HCT116 (cell line): ENCODE results near the gene SPRED3. TPM values are rescaled to one million over a fixed set of nuclear protein-coding genes. Genes with fewer than 3 reads are reported as not detected.

Source experiments
- ATAC-seq: fragments of 200-7000 bp; cut with Tn5 transposase; 2 replicates; pipeline ENCODE4 v1.9.1; 2020; ENCODE audit warnings: mild to moderate bottlenecking, moderate library complexity
- BruUV-seq: library from RNA; stranded (reverse); fragments of 400-500 nt; replicated peaks from 2 replicates; lab custom pipeline; 2021; lab: Mats Ljungman, UMichigan
- CTCF ChIA-PET: fragments of 300-600 bp; sonication (Branson Sonifier 250); formaldehyde crosslinking; loops from one replicate; lab custom pipeline; 2021; ENCODE audit warnings: antibody characterized with exemption; lab: Charles Lee
- POLR2A ChIA-PET: fragments of 300-600, 350-600 bp; sonication (Branson Sonifier 250); formaldehyde crosslinking; loops from one replicate; lab custom pipeline; 2021; ENCODE audit warnings: antibody characterized with exemption; lab: Charles Lee
- RAD21 ChIA-PET, 2 experiments: fragments of 300-600 bp; sonication (Branson Sonifier 250); formaldehyde crosslinking; loops; one replicate each; lab custom pipeline; 2023; ENCODE audit warnings: low total read pairs in 2 of 2; ENCODE audit not compliant: uncharacterized antibody in 2 of 2, unreplicated experiment in 2 of 2, low non-redundant PET in 1 of 2; lab: Charles Lee
- DNase-seq: peaks from one replicate; pipeline ENCODE4 v3.0.0-alpha.2; 2010; ENCODE audit warnings: low read depth, low spot score
- H2AFZ ChIP-seq: fragments of 200-600 bp; shearing (Covaris generic), sonication (generic); 2 replicates; pipeline ENCODE4 v1.6.1; 2017; ENCODE audit warnings: low read depth, mixed run types, mixed read lengths, antibody characterized with exemption, low read length; ENCODE audit not compliant: poor library complexity, severe bottlenecking
- H3K27ac ChIP-seq: 2 replicates; pipeline ENCODE4 v1.5.1; 2012; ENCODE audit warnings: low read depth, low read length
- H3K27me3 ChIP-seq: fragments of 200-600 bp; sonication (generic); 2 replicates; pipeline ENCODE4 v1.6.1; 2016; ENCODE audit warnings: mixed run types, low read length, mixed read lengths; ENCODE audit not compliant: insufficient read depth
- H3K36me3 ChIP-seq, 2 experiments: fragments of 200-500 bp in 1 of 2; fragments of 200-600 bp in 1 of 2; sonication (Bioruptor generic) in 1 of 2; sonication (generic) in 1 of 2; 2 replicates each; pipeline versions ENCODE4 v1.5.1 to v1.6.1; 2014 to 2016; ENCODE audit warnings: low read length in 2 of 2, inconsistent platforms in 1 of 2, mixed read lengths in 1 of 2, mixed run types in 1 of 2; ENCODE audit not compliant: insufficient read depth in 2 of 2, control insufficient read depth in 1 of 2
- H3K4me1 ChIP-seq, 2 experiments: fragments of 200-600 bp in 1 of 2; sonication (generic) in 1 of 2; 2 replicates each; pipeline versions ENCODE4 v1.5.1 to v1.6.1; 2012 to 2017; ENCODE audit warnings: low read length in 2 of 2, inconsistent platforms in 1 of 2, mild to moderate bottlenecking in 1 of 2, mixed read lengths in 1 of 2, mixed run types in 1 of 2, moderate library complexity in 1 of 2; ENCODE audit not compliant: insufficient read depth in 2 of 2, control insufficient read depth in 1 of 2
- H3K4me2 ChIP-seq: fragments of 200-600 bp; sonication (generic); 2 replicates; pipeline ENCODE4 v1.6.1; 2017; ENCODE audit warnings: mixed run types, low read length, mixed read lengths
- H3K4me3 ChIP-seq, 2 experiments: fragments of 200-600 bp in 1 of 2; sonication (generic) in 1 of 2; replicated peaks in 1 of 2; 2 replicates each; pipeline ENCODE4 v1.5.1; 2011 to 2016; ENCODE audit warnings: low read length in 2 of 2, control low read depth in 1 of 2, low read depth in 1 of 2, mild to moderate bottlenecking in 1 of 2, mixed read lengths in 1 of 2, mixed run types in 1 of 2
- H3K79me2 ChIP-seq: fragments of 200-600 bp; sonication (generic); 2 replicates; pipeline ENCODE4 v1.6.1; 2017; ENCODE audit warnings: mild to moderate bottlenecking, mixed run types, low read length, moderate library complexity, mixed read lengths; ENCODE audit not compliant: insufficient read depth
- H3K9ac ChIP-seq: fragments of 200-600 bp; sonication (generic); 2 replicates; pipeline ENCODE4 v1.6.1; 2016; ENCODE audit warnings: low read length, mixed read lengths
- H3K9me2 ChIP-seq: fragments of 200-600 bp; sonication (generic), shearing (Covaris generic); 2 replicates; pipeline ENCODE4 v1.6.1; 2017; ENCODE audit warnings: mixed run types, mild to moderate bottlenecking, moderate library complexity; ENCODE audit not compliant: insufficient read depth
- H3K9me3 ChIP-seq, 2 experiments: fragments of 200-500 bp in 1 of 2; fragments of 200-600 bp in 1 of 2; sonication (Bioruptor generic) in 1 of 2; sonication (generic) in 1 of 2; 2 replicates each; pipeline ENCODE4 v1.6.1; 2014 to 2017; ENCODE audit warnings: low read length in 2 of 2, mixed read lengths in 2 of 2, inconsistent platforms in 1 of 2, low read depth in 1 of 2, mild to moderate bottlenecking in 1 of 2, mixed run types in 1 of 2, moderate library complexity in 1 of 2; ENCODE audit not compliant: control insufficient read depth in 1 of 2, insufficient read depth in 1 of 2
- H4K20me1 ChIP-seq: fragments of 200-600 bp; sonication (generic), shearing (Covaris generic); 2 replicates; pipeline ENCODE4 v1.6.1; 2017; ENCODE audit warnings: mixed run types, mild to moderate bottlenecking, moderate library complexity; ENCODE audit not compliant: insufficient read depth
- ATF3 ChIP-seq: IDR thresholded peaks from 2 replicates; pipeline ENCODE4 v1.6.1; 2012
- CEBPB ChIP-seq: IDR thresholded peaks from 2 replicates; pipeline ENCODE4 v1.6.1; 2012; ENCODE audit warnings: low read depth
- EZH2phosphoT487 ChIP-seq: fragments of 200-600 bp; IDR thresholded peaks from 2 replicates; pipeline ENCODE4 v1.6.1; 2018; ENCODE audit warnings: antibody characterized with exemption, borderline replicate concordance
- MAX ChIP-seq: IDR thresholded peaks from 2 replicates; pipeline ENCODE4 v1.6.1; 2012
- POLR2AphosphoS5 ChIP-seq: IDR thresholded peaks from 2 replicates; pipeline ENCODE4 v1.6.1; 2011; ENCODE audit warnings: mild to moderate bottlenecking, low read depth, low read length, moderate library complexity
- REST ChIP-seq: IDR thresholded peaks from 2 replicates; pipeline ENCODE4 v1.6.1; 2012; ENCODE audit warnings: low read depth
- SP1 ChIP-seq: IDR thresholded peaks from 2 replicates; pipeline ENCODE4 v1.6.1; 2012; ENCODE audit warnings: low read depth
- TCF7L2 ChIP-seq: IDR thresholded peaks from 2 replicates; pipeline ENCODE4 v1.7.0; 2011; ENCODE audit warnings: borderline replicate concordance, inconsistent platforms; ENCODE audit not compliant: insufficient read depth, insufficient read length; ENCODE audit errors: extremely low read depth
- ZBTB33 ChIP-seq: IDR thresholded peaks from 2 replicates; pipeline ENCODE4 v1.6.1; 2011; ENCODE audit warnings: mild to moderate bottlenecking, low read length, moderate library complexity; ENCODE audit not compliant: insufficient replicate concordance; ENCODE audit errors: extremely low read depth
- ZFX ChIP-seq: fragments of 450-650 bp; IDR thresholded peaks from 2 replicates; pipeline ENCODE4 v1.6.1; 2017
- ZNF274 ChIP-seq: fragments of 200-500 bp; sonication (Bioruptor generic); IDR thresholded peaks from 2 replicates; pipeline ENCODE4 v1.6.1; 2014; ENCODE audit warnings: mild to moderate bottlenecking, low read depth, low read length, inconsistent platforms
- intact Hi-C: fragments of 100-400 bp; cut with micrococcal nuclease; formaldehyde crosslinking; loops from 2 replicates; pipeline ENCODE4 v1.10.0; 2022
- total RNA-seq: library from RNA; stranded (reverse); gene quantifications from one replicate; pipeline ENCODE4 v1.2.1, GENCODE V29; 2021; ENCODE audit not compliant: unreplicated experiment

The SPRED3 gene
- total RNA-seq, 1 experiment from 2014 or later, result 3.4 TPM

GRCh38 chr19:38421856-38422255, 33.4 kb downstream of the SPRED3 start:
- no peak overlapping the region for H3K27ac ChIP-seq
- ATAC-seq (no peak), DNase-seq (no peak)
- no peaks in the 10 kb centered on the region for H3K9me2 ChIP-seq
- H2AFZ ChIP-seq, result no peak overlapping the region
- CTCF ChIA-PET, result interaction anchor here (1.8 kb wide), 1 partner anchor 19 kb away, joined by 5 read pairs; the partner anchor contains the start of gene FAM98C
- intact Hi-C loops, result no loop called here
- RAD21 ChIA-PET, result no interaction called here
- no TSS peak for BruUV-seq
- H3K36me3 ChIP-seq, result no peaks in the 10 kb centered on the region
- H3K4me3 ChIP-seq, result no peak overlapping the region
- H3K79me2 ChIP-seq, result no peaks in the 10 kb centered on the region
- H3K4me2 ChIP-seq, result no peak overlapping the region
- no peak for TF ChIP-seq ATF3
- H4K20me1 ChIP-seq, result no peaks in the 10 kb centered on the region
- no peak overlapping the region for H3K9ac ChIP-seq
- H3K4me1 ChIP-seq, result peaks cover 14 to 16% of the 10 kb centered on the region in 2 experiments; a peak in 3 of 4 replicates
- POLR2A ChIA-PET, result no interaction called here
- no peaks in the 10 kb centered on the region for H3K27me3 ChIP-seq
- H3K9me3 ChIP-seq, result no peaks in the 10 kb centered on the region

- no peak overlapping the region for H2AFZ ChIP-seq
- H3K27me3 ChIP-seq, result no peaks in the 10 kb centered on the region
- no peak overlapping the region for H3K4me2 ChIP-seq
- H3K36me3 ChIP-seq, result no peaks in the 10 kb centered on the region
- H3K9ac ChIP-seq, result no peak overlapping the region
- CTCF ChIA-PET, result interaction anchor here (1.8 kb wide), 1 partner anchor 19 kb away, joined by 5 read pairs; the partner anchor contains the start of gene FAM98C
- DNase-seq (no peak), ATAC-seq (no peak)
- H3K9me2 ChIP-seq, result no peaks in the 10 kb centered on the region
- POLR2A ChIA-PET, result no interaction called here
- no peak for TF ChIP-seq SP1
- TF ChIP-seq ZNF274, result no peak
- no peak for TF ChIP-seq ZBTB33
- no peak for TF ChIP-seq MAX
- TF ChIP-seq REST, result no peak
- no peak for TF ChIP-seq TCF7L2
- no peak for TF ChIP-seq CEBPB
- TF ChIP-seq EZH2phosphoT487, result no peak
- TF ChIP-seq POLR2AphosphoS5, result no peak
- no peak for TF ChIP-seq ZFX
- no peaks in the 10 kb centered on the region for H3K9me3 ChIP-seq
- intact Hi-C loops, result no loop called here
- no TSS peak for BruUV-seq
- no peaks in the 10 kb centered on the region for H4K20me1 ChIP-seq
- H3K79me2 ChIP-seq, result no peaks in the 10 kb centered on the region
- no peak overlapping the region for H3K4me3 ChIP-seq
- H3K27ac ChIP-seq, result no peak overlapping the region
- RAD21 ChIA-PET, result no interaction called here
- H3K4me1 ChIP-seq, result peaks cover 10 to 11% of the 10 kb centered on the region in 2 experiments; a peak in 3 of 4 replicates
These were observed 33.9 kb downstream of the SPRED3 start for GRCh38 chr19:38422438-38422837.
